ENCODE measurements around the gene NDUFA9.
A peak's percentile ranks its signal among the peaks of the same experiment; 100 is the strongest.

NDUFA9 gene

GRCh38 chr12:4643747-4644146 is 5.2 kb upstream of the NDUFA9 start:
- no peak overlapping the region for H3K4me2 ChIP-seq (ENCODE audit: low read depth, low read length, poor library complexity, severe bottlenecking)
- H3K9me3 ChIP-seq (ENCODE audit: insufficient read depth, low read depth, low read length) = no peaks in the 10 kb centered on the region
- no peaks in the 10 kb centered on the region for H4K20me1 ChIP-seq (ENCODE audit: insufficient read depth, low read length, poor library complexity, severe bottlenecking)
- no peaks in the 10 kb centered on the region for H3K79me2 ChIP-seq (ENCODE audit: insufficient read depth, low read length)
- TF ChIP-seq CTCF (conservative IDR thresholded peaks at IDR 0.05; ENCODE audit: low read length) = no peak
- TF ChIP-seq EZH2phosphoT487 (IDR thresholded peaks at IDR 0.05; ENCODE audit: borderline replicate concordance) = no peak
- no peak overlapping the region for H2AFZ ChIP-seq (ENCODE audit: low read length)
- H3K4me1 ChIP-seq (ENCODE audit: insufficient read depth, low read length, poor library complexity, severe bottlenecking) = peaks cover 10% of the 10 kb centered on the region
- H3K4me3 ChIP-seq (ENCODE audit: low read length, poor library complexity, severe bottlenecking) = no peak overlapping the region
- no peaks in the 10 kb centered on the region for H3K9me2 ChIP-seq (replicated peaks; ENCODE audit: low read depth, low read length)
- H3K36me3 ChIP-seq (ENCODE audit: insufficient read depth, low read length) = no peaks in the 10 kb centered on the region
- H3K27me3 ChIP-seq (ENCODE audit: insufficient read depth, low read length, poor library complexity, severe bottlenecking) = no peaks in the 10 kb centered on the region
- H3F3A ChIP-seq (ENCODE audit: low read depth) = no peaks in the 10 kb centered on the region
- no peak overlapping the region for H3K9ac ChIP-seq (ENCODE audit: low read depth, low read length, poor library complexity, severe bottlenecking)

- TF ChIP-seq CTCF (conservative IDR thresholded peaks at IDR 0.05; ENCODE audit: low read length) = no peak
- no peak for TF ChIP-seq EZH2phosphoT487 (IDR thresholded peaks at IDR 0.05; ENCODE audit: borderline replicate concordance)
- Histone ChIP-seq H3K9ac (ENCODE audit: low read depth, low read length, poor library complexity, severe bottlenecking) (no peak overlapping the region), H3K9me2 (replicated peaks; ENCODE audit: low read depth, low read length) (no peaks in the 10 kb centered on the region), H2AFZ (ENCODE audit: low read length) (no peak overlapping the region), H3K4me3 (ENCODE audit: low read length, poor library complexity, severe bottlenecking) (no peak overlapping the region), H3K79me2 (ENCODE audit: insufficient read depth, low read length) (peaks cover 11% of the 10 kb centered on the region), H3K4me2 (ENCODE audit: low read depth, low read length, poor library complexity, severe bottlenecking) (no peak overlapping the region), H3K36me3 (ENCODE audit: insufficient read depth, low read length) (no peaks in the 10 kb centered on the region), H4K20me1 (ENCODE audit: insufficient read depth, low read length, poor library complexity, severe bottlenecking) (peaks cover 1% of the 10 kb centered on the region), H3F3A (ENCODE audit: low read depth) (no peaks in the 10 kb centered on the region), H3K4me1 (ENCODE audit: insufficient read depth, low read length, poor library complexity, severe bottlenecking) (peaks cover 13% of the 10 kb centered on the region), H3K9me3 (ENCODE audit: insufficient read depth, low read depth, low read length) (no peaks in the 10 kb centered on the region), H3K27me3 (ENCODE audit: insufficient read depth, low read length, poor library complexity, severe bottlenecking) (no peaks in the 10 kb centered on the region)
Observed at GRCh38 chr12:4645023-4645422, 3.9 kb upstream of the NDUFA9 start.

GRCh38 chr12:4648104-4648500 is 812 bp upstream of the NDUFA9 start:
- Histone ChIP-seq H4K20me1 (ENCODE audit: insufficient read depth, low read length, poor library complexity, severe bottlenecking) (peaks cover 18% of the 10 kb centered on the region), H3K4me3 (ENCODE audit: low read length, poor library complexity, severe bottlenecking) (peak overlapping the region; percentile 93), H3K9me2 (replicated peaks; ENCODE audit: low read depth, low read length) (no peaks in the 10 kb centered on the region), H2AFZ (ENCODE audit: low read length) (peak overlapping the region; percentile 94), H3K79me2 (ENCODE audit: insufficient read depth, low read length) (peaks cover 39% of the 10 kb centered on the region), H3K4me1 (ENCODE audit: insufficient read depth, low read length, poor library complexity, severe bottlenecking) (peaks cover 39% of the 10 kb centered on the region), H3K9me3 (ENCODE audit: insufficient read depth, low read depth, low read length) (no peaks in the 10 kb centered on the region), H3K27me3 (ENCODE audit: insufficient read depth, low read length, poor library complexity, severe bottlenecking) (no peaks in the 10 kb centered on the region), H3K36me3 (ENCODE audit: insufficient read depth, low read length) (no peaks in the 10 kb centered on the region), H3K4me2 (ENCODE audit: low read depth, low read length, poor library complexity, severe bottlenecking) (peak overlapping the region; percentile 82), H3K9ac (ENCODE audit: low read depth, low read length, poor library complexity, severe bottlenecking) (peak overlapping the region; percentile 81), H3F3A (ENCODE audit: low read depth) (no peaks in the 10 kb centered on the region)
- TF ChIP-seq CTCF (conservative IDR thresholded peaks at IDR 0.05; ENCODE audit: low read length) (no peak), EZH2phosphoT487 (IDR thresholded peaks at IDR 0.05; ENCODE audit: borderline replicate concordance) (no peak)

All from Loucy (cell line).